Umbilical cord (tissue), 2 donors: ENCODE results near the gene TMEM135. TPM values are rescaled to one million over a fixed set of nuclear protein-coding genes. Genes with fewer than 3 reads are reported as not detected.

Source experiments
- DNase-seq: peaks from one replicate; pipeline ENCODE4 v3.0.0-alpha.2; 2015; ENCODE audit warnings: low spot score
- total RNA-seq: library from RNA; depleted of rRNA; stranded (reverse); fragments of >200 nt; gene quantifications from one replicate; pipeline ENCODE4 v1.2.3, GENCODE V29; 2014; ENCODE audit warnings: low replicate concordance; ENCODE audit not compliant: insufficient read depth

Gene TMEM135
- total RNA-seq, 1 donor from 2014 or later = 14.7 TPM

- peak; percentile 76 for DNase-seq
Measured at GRCh38 chr11:87352759-87353707, 315.3 kb downstream of the TMEM135 start.

GRCh38 chr11:87353771-87354345, 316.1 kb downstream of the TMEM135 start:
- DNase-seq = no peak

- no peak for DNase-seq
Measured at GRCh38 chr11:87355596-87355995, 317.9 kb downstream of the TMEM135 start.

- no peak for DNase-seq
Measured at GRCh38 chr11:87356428-87356827, 318.7 kb downstream of the TMEM135 start.

- DNase-seq = no peak
Measured at GRCh38 chr11:87358461-87358860, 320.7 kb downstream of the TMEM135 start.

- no peak for DNase-seq
Measured at GRCh38 chr11:87359401-87359800, 321.7 kb downstream of the TMEM135 start.

- no peak for DNase-seq
Measured at GRCh38 chr11:87361891-87362290, 324.2 kb downstream of the TMEM135 start.

- DNase-seq = no peak
Measured at GRCh38 chr11:87366346-87366745, 328.6 kb downstream of the TMEM135 start.

- DNase-seq = no peak
Measured at GRCh38 chr11:87366763-87367405, 329.1 kb downstream of the TMEM135 start.

- no peak for DNase-seq
Measured at GRCh38 chr11:87368151-87368550, 330.4 kb downstream of the TMEM135 start.

- peak; percentile 27 for DNase-seq
Measured at GRCh38 chr11:87368858-87369480, 331.2 kb downstream of the TMEM135 start.

- no peak for DNase-seq
Measured at GRCh38 chr11:87369888-87370287, 332.2 kb downstream of the TMEM135 start.

- DNase-seq = no peak
Measured at GRCh38 chr11:87372065-87372464, 334.3 kb downstream of the TMEM135 start.

Other genes starting within 250 kb of the TMEM135 start
- 157 TPM for gene PRSS23, start 237.4 kb upstream of the TMEM135 start, total RNA-seq
- 9.4 TPM for gene FZD4, start 82.5 kb upstream of the TMEM135 start, total RNA-seq